IMR-90 (cell line): ENCODE measurements around the gene ZCCHC14. TPM values are rescaled to one million over a fixed set of nuclear protein-coding genes. Genes with fewer than 3 reads are reported as not detected.

Source experiments
- ATAC-seq: fragments of 200-7000 bp; cut with Tn5 transposase; 2 replicates; pipeline ENCODE4 v1.9.1; 2020; ENCODE audit warnings: low read depth, mild to moderate bottlenecking, moderate library complexity
- BruUV-seq: library from RNA; stranded (reverse); fragments of 400-500 nt; replicated peaks from 2 replicates; lab custom pipeline; 2021; lab: Mats Ljungman, UMichigan
- CTCF ChIA-PET: fragments of 300-600 bp; formaldehyde crosslinking; extraction: SDS; loops from one replicate; lab custom pipeline; 2021; ENCODE audit warnings: antibody characterized with exemption; lab: Yijun Ruan, JAX
- POLR2A ChIA-PET: fragments of 300-600 bp; sonication (Branson Sonifier 250); formaldehyde crosslinking; loops from one replicate; lab custom pipeline; 2022; ENCODE audit warnings: antibody characterized with exemption; ENCODE audit not compliant: unreplicated experiment; lab: Charles Lee
- DNase-seq: peaks from one replicate; pipeline ENCODE4 v3.0.0; 2013
- H2AFZ ChIP-seq: replicated peaks from 2 replicates; pipeline ENCODE3; 2013; ENCODE audit warnings: low read length, mild to moderate bottlenecking; ENCODE audit not compliant: poor library complexity
- H2AK5ac ChIP-seq: 2 replicates; pipeline ENCODE4 v1.6.1; 2013; ENCODE audit warnings: low read depth, low read length, inconsistent platforms
- H2AK9ac ChIP-seq: replicated peaks from 2 replicates; pipeline ENCODE3; 2013; ENCODE audit warnings: mild to moderate bottlenecking, low read depth, low read length, moderate library complexity; ENCODE audit not compliant: poor library complexity
- H2BK120ac ChIP-seq: 2 replicates; pipeline ENCODE4 v1.6.1; 2013; ENCODE audit warnings: low read depth, low read length, inconsistent platforms
- H2BK15ac ChIP-seq: 3 replicates; pipeline ENCODE4 v1.6.1; 2013; ENCODE audit warnings: low read depth, low read length, inconsistent platforms
- H2BK20ac ChIP-seq: 2 replicates; pipeline ENCODE4 v1.6.1; 2013; ENCODE audit warnings: low read depth, mild to moderate bottlenecking, inconsistent platforms, low read length, moderate library complexity
- H2BK5ac ChIP-seq: 2 replicates; pipeline ENCODE4 v1.6.1; 2013; ENCODE audit warnings: mild to moderate bottlenecking, low read depth, low read length, inconsistent platforms; ENCODE audit not compliant: poor library complexity, severe bottlenecking
- H3K14ac ChIP-seq: replicated peaks from 2 replicates; pipeline ENCODE4 v1.6.1; 2013; ENCODE audit warnings: low read depth, low read length, inconsistent platforms
- H3K18ac ChIP-seq: 2 replicates; pipeline ENCODE4 v1.6.1; 2013; ENCODE audit warnings: low read depth, low read length, control low read depth
- H3K23ac ChIP-seq: 2 replicates; pipeline ENCODE4 v1.6.1; 2013; ENCODE audit warnings: low read depth, low read length, inconsistent platforms
- H3K27ac ChIP-seq: 2 replicates; pipeline ENCODE4 v1.5.1; 2013; ENCODE audit warnings: mild to moderate bottlenecking, control low read depth, low read length; ENCODE audit not compliant: insufficient read depth
- H3K27me3 ChIP-seq: 2 replicates; pipeline ENCODE4 v1.6.1; 2013; ENCODE audit warnings: low read length; ENCODE audit not compliant: control insufficient read depth, insufficient read depth
- H3K36me3 ChIP-seq: 2 replicates; pipeline ENCODE4 v1.6.1; 2013; ENCODE audit warnings: low read length, mixed read lengths; ENCODE audit not compliant: control insufficient read depth, insufficient read depth
- H3K4ac ChIP-seq: 2 replicates; pipeline ENCODE4 v1.6.1; 2013; ENCODE audit warnings: low read depth, low read length, inconsistent platforms
- H3K4me1 ChIP-seq: 2 replicates; pipeline ENCODE4 v1.6.1; 2013; ENCODE audit warnings: low read length, mixed read lengths; ENCODE audit not compliant: control insufficient read depth, insufficient read depth
- H3K4me2 ChIP-seq: 2 replicates; pipeline ENCODE4 v1.6.1; 2013; ENCODE audit warnings: low read depth, mild to moderate bottlenecking, control low read depth, low read length, moderate library complexity
- H3K4me3 ChIP-seq: 2 replicates; pipeline ENCODE4 v1.5.1; 2013; ENCODE audit warnings: low read depth, mild to moderate bottlenecking, control low read depth, low read length, moderate library complexity; ENCODE audit not compliant: insufficient read depth
- H3K56ac ChIP-seq: 2 replicates; pipeline ENCODE4 v1.6.1; 2013; ENCODE audit warnings: low read length, inconsistent platforms; ENCODE audit not compliant: insufficient read depth; ENCODE audit errors: extremely low read depth
- H3K79me1 ChIP-seq, 2 experiments: 2 replicates each; pipeline ENCODE4 v1.6.1; 2013; ENCODE audit warnings: low read length in 2 of 2, inconsistent platforms in 1 of 2, low read depth in 1 of 2
- H3K9ac ChIP-seq: 2 replicates; pipeline ENCODE4 v1.6.1; 2013; ENCODE audit warnings: low read depth, low read length, control low read depth
- H3K9me1 ChIP-seq: 2 replicates; pipeline ENCODE4 v1.6.1; 2013; ENCODE audit warnings: low read length, inconsistent platforms; ENCODE audit not compliant: insufficient read depth
- H3K9me3 ChIP-seq: 2 replicates; pipeline ENCODE4 v1.6.1; 2013; ENCODE audit warnings: low read length; ENCODE audit not compliant: control insufficient read depth, insufficient read depth
- H4K20me1 ChIP-seq: 2 replicates; pipeline ENCODE4 v1.6.1; 2013; ENCODE audit warnings: low read length, inconsistent platforms; ENCODE audit not compliant: insufficient read depth
- H4K5ac ChIP-seq: 2 replicates; pipeline ENCODE4 v1.6.1; 2013; ENCODE audit warnings: mild to moderate bottlenecking, low read depth, low read length, control low read depth
- H4K8ac ChIP-seq, 2 experiments: 2 replicates each; pipeline ENCODE4 v1.6.1; 2013; ENCODE audit warnings: low read depth in 2 of 2, low read length in 2 of 2, control low read depth in 1 of 2, inconsistent platforms in 1 of 2
- H4K91ac ChIP-seq: 2 replicates; pipeline ENCODE4 v1.6.1; 2013; ENCODE audit warnings: low read depth, low read length, inconsistent platforms; ENCODE audit not compliant: insufficient read depth
- BHLHE40 ChIP-seq: fragments of 150-350 bp; IDR thresholded peaks from 2 replicates; pipeline ENCODE4 v1.6.1; 2016; ENCODE audit warnings: mild to moderate bottlenecking, low read depth, low read length
- CEBPB ChIP-seq: IDR thresholded peaks from 2 replicates; pipeline ENCODE4 v1.6.1; 2012; ENCODE audit warnings: low read depth, low read length, improper control_type of control experiment
- POLR2A ChIP-seq: IDR thresholded peaks from 2 replicates; pipeline ENCODE4 v1.6.1; 2012; ENCODE audit warnings: mild to moderate bottlenecking, low read depth, low read length
- RAD21 ChIP-seq: IDR thresholded peaks from 2 replicates; pipeline ENCODE4 v1.6.1; 2012; ENCODE audit warnings: low read length, improper control_type of control experiment
- RFX5 ChIP-seq: IDR thresholded peaks from 2 replicates; pipeline ENCODE4 v1.8.0; 2012; ENCODE audit warnings: low read depth, mild to moderate bottlenecking, low read length, moderate library complexity
- WGBS, 2 experiments: methylation state at CpG; one replicate each; pipeline versions ENCODE4 v1.1.5 to v1.1.7; 2013; ENCODE audit warnings: missing lambda C conversion rate in 2 of 2; ENCODE audit not compliant: insufficient read length in 1 of 2; ENCODE audit errors: extremely low coverage in 2 of 2; 5-methylcytosine and 5-hydroxymethylcytosine counted together
- dilution Hi-C: fragments of 300-500 bp; cut with HindIII; formaldehyde crosslinking; loops from one replicate; pipeline ENCODE4 v1.14.3; 2018; ENCODE audit warnings: low sequenced_read_pairs; ENCODE audit not compliant: unreplicated experiment
- in situ Hi-C: fragments of 300-500 bp; cut with MboI; formaldehyde crosslinking; loops from 3 replicates; pipeline ENCODE4 v1.14.3; 2019; ENCODE audit warnings: low sequenced_read_pairs, inconsistent platforms, mixed read lengths
- intact Hi-C: fragments of 100-400 bp; cut with micrococcal nuclease; formaldehyde crosslinking; loops from 2 replicates; pipeline ENCODE4 v1.10.0; 2022
- polyA plus RNA-seq, 3 experiments: library from polyadenylated mRNA; depleted of rRNA; stranded (reverse); fragments of >200 nt; gene quantifications; 2 replicates each; pipeline ENCODE4 v1.2.3, GENCODE V29; 2012; ENCODE audit warnings: low replicate concordance in 1 of 3
- total RNA-seq: library from RNA; depleted of rRNA; stranded (reverse); fragments of >200 nt; gene quantifications from 2 replicates; pipeline ENCODE4 v1.2.3, GENCODE V29; 2012
- TF ChIP-seq, protein P1 (sequence below): conservative IDR thresholded peaks from 2 replicates; pipeline ENCODE4 v1.5.1; 2012; ENCODE audit warnings: mild to moderate bottlenecking, low read depth, low read length, improper control_type of control experiment

ZCCHC14 gene
- total and polyA plus RNA-seq, 2 of the 4 experiments (the other 2 are of a cell fraction): 2.5 to 5.3 TPM

DNA sequence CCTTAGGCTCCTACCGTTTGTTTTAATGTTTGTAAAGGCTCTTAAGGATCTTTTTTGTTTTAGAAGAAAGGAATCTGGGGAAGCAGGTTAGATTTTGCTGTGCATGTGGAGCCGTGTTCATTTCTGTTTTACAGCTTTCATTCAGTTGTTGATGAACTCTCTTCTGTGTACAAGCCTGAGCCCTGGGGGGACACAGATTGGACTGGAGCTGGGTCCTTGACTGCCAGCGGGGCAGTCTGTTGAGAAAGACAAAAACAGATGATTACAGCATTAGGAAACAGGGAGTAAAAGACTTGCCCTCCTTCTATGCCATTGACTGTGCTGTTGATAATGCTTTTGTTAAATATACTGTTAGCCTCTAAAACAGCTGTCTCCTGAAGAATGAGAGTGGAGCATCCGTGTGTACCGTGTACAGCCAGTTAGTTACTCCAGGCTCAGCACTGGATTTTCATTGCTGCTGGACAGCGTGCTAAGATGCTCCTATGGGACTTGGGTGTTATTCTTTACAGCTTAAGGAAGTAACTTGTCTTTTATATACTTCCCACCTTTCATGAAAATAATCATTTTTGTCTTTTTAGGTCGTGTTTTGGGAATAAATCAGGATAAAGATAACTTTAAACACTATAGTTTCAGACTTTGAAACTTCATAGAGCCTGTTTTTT, 97.5 kb downstream of the ZCCHC14 start:
- H3K4me2 ChIP-seq: no peak overlapping the region
- TF ChIP-seq, protein P1, sequence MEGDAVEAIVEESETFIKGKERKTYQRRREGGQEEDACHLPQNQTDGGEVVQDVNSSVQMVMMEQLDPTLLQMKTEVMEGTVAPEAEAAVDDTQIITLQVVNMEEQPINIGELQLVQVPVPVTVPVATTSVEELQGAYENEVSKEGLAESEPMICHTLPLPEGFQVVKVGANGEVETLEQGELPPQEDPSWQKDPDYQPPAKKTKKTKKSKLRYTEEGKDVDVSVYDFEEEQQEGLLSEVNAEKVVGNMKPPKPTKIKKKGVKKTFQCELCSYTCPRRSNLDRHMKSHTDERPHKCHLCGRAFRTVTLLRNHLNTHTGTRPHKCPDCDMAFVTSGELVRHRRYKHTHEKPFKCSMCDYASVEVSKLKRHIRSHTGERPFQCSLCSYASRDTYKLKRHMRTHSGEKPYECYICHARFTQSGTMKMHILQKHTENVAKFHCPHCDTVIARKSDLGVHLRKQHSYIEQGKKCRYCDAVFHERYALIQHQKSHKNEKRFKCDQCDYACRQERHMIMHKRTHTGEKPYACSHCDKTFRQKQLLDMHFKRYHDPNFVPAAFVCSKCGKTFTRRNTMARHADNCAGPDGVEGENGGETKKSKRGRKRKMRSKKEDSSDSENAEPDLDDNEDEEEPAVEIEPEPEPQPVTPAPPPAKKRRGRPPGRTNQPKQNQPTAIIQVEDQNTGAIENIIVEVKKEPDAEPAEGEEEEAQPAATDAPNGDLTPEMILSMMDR: no peak
- no peak for TF ChIP-seq RFX5
- TF ChIP-seq CEBPB: no peak
- TF ChIP-seq POLR2A: no peak
- no peak for TF ChIP-seq BHLHE40
- TF ChIP-seq RAD21: no peak
- peaks cover 11 to 60% of the 10 kb centered on the region in 2 experiments for H3K79me1 ChIP-seq
- H2BK120ac ChIP-seq: no peak overlapping the region
- no peak overlapping the region for H2AFZ ChIP-seq
- no peak overlapping the region for H3K23ac ChIP-seq
- H4K5ac ChIP-seq: no peak overlapping the region
- H3K18ac ChIP-seq: no peak overlapping the region
- H2BK20ac ChIP-seq: no peak overlapping the region
- in situ Hi-C loops (no loop called here), intact Hi-C loops (no loop called here), dilution Hi-C loops (no loop called here)
- no peaks in the 10 kb centered on the region for H3K9me3 ChIP-seq
- peaks cover 7% of the 10 kb centered on the region; the same call in 1 of the 2 replicates for H3K9me1 ChIP-seq
- H3K4me3 ChIP-seq: no peak overlapping the region
- no peak overlapping the region for H3K27ac ChIP-seq
- no peak overlapping the region for H2AK5ac ChIP-seq
- no peak overlapping the region for H3K9ac ChIP-seq
- H2BK15ac ChIP-seq: no peak overlapping the region
- no peak for ATAC-seq
- H3K4ac ChIP-seq: no peak overlapping the region
- WGBS, 2 experiments: 60% methylated on average over 2 of the region's 7 CpGs; no CpG with 5 or more reads in 1 of the 2 experiments
- H2AK9ac ChIP-seq: no peak overlapping the region
- CTCF ChIA-PET: no interaction called here
- no peak for DNase-seq
- H4K91ac ChIP-seq: no peak overlapping the region
- H3K4me1 ChIP-seq: peaks cover 3% of the 10 kb centered on the region
- no TSS peak for BruUV-seq
- H4K20me1 ChIP-seq: peaks cover 58% of the 10 kb centered on the region
- H2BK5ac ChIP-seq: no peak overlapping the region
- no peak overlapping the region for H4K8ac ChIP-seq
- POLR2A ChIA-PET: no interaction called here
- H3K56ac ChIP-seq: no peak overlapping the region
- H3K27me3 ChIP-seq: no peaks in the 10 kb centered on the region
- peaks cover 11% of the 10 kb centered on the region for H3K36me3 ChIP-seq
- H3K14ac ChIP-seq: no peak overlapping the region
